H54 (cell line): ENCODE data around the gene GRN.
A peak's percentile ranks its signal among the peaks of the same experiment; 100 is the strongest.
"Not testable (repeated sequence)": the region's sequence is repeated elsewhere in the genome, so short reads cannot be mapped to it uniquely, and the experiment has no call there.

Source experiments
- DNase-seq: peaks from one replicate; pipeline ENCODE4 v3.0.0; 2011; ENCODE audit warnings: low spot score, mixed read lengths; ENCODE audit not compliant: insufficient read length
- FAIRE-seq: peaks from 3 replicates; lab custom pipeline; 2011; peaks lifted over from hg19 to GRCh38; lab: Jason Lieb, UNC
- POLR2A ChIP-seq: IDR thresholded peaks from 2 replicates; pipeline ENCODE4 v1.6.1; 2011; ENCODE audit warnings: low read depth, mild to moderate bottlenecking, low read length

GRN gene

DNA sequence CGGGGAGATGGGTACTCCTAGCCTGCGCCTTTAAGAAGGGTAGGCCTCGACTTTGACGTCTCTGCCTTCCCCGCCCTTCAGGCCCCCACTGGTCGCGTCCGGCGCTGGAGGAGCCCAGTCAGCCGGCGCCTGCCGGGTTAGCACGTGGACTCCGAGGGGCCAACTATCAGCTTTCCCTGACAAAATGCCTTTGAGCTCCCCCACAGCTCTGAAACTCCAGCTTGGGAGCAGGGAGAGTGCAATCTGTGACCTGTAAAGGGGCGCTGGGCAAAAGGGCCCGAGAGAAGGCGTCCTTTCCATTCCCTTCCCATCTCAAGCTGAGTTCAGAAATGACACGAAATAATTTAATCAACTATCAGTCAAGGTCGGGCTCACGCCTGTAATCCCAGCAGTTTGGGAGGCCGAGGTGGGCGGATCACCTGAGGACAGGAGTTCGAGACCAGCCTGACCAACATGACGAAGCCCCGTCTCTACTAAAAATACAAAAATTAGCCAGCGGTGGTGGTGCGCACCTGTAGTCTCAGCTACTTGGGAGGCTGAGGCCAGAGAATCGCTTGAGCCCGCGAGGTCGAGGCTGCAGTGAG, 18.1 kb upstream of the GRN start:
- FAIRE-seq (no peak), DNase-seq (peak; percentile 97)
- 0 out of 2 replicates have a peak, but pooled peaks have one; percentile 3 for TF ChIP-seq POLR2A

DNA sequence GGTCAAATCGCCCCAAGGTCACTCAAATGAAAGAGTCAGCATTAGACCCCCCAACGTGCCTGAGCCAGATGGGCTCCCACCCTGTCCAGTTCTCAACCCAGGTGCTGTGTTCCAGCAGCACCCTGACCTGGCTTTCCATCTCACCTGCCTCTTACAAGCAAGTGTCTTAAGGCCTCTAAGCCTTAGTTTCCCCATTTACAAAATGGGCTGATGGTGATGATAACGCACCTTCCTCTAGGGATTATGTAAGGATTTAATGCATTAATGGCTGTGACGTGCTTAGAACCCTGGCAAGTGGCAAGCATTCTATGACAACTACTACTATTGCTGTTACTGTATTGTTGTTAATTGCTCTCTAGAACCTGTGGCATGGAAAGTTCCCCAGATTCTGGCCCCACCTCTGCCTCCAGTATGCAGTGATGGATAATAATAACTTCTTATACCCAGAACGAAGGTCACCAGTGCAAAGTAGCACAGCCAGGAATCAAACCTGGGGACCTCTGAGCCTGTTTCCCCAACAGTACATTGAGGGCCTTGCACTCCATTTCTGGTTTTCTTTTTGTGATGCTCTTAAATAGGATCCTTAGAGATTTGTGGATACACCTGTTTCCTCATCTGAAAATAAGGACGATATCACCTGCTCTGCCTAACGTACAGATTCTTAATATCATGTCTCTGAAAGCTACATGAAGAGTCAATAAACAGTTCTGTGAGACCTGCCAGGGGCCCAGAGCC, 17.2 kb upstream of the GRN start:
- no peak for DNase-seq
- FAIRE-seq, result no peak
- TF ChIP-seq POLR2A, result no peak

DNA sequence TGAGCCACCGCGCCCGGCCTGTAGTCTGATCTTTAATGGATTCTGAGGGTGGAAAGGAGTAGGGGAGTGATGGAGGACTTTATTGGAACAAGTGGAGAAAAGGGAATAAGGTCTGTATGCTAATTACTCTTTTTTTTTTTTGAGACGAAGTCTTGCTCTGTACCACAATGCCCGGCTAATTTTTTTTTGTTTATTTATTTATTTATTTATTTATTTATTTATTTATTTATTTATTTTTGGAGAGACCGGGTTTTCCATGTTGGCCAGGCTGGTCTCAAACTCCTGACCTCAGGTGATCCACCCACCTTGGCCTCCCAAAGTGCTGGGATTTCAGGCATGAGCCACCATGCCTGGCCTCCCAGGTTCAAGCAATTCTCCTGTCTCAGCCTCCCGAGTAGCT, 15.6 kb upstream of the GRN start:
- DNase-seq, FAIRE-seq: not testable (repeated sequence)

DNA sequence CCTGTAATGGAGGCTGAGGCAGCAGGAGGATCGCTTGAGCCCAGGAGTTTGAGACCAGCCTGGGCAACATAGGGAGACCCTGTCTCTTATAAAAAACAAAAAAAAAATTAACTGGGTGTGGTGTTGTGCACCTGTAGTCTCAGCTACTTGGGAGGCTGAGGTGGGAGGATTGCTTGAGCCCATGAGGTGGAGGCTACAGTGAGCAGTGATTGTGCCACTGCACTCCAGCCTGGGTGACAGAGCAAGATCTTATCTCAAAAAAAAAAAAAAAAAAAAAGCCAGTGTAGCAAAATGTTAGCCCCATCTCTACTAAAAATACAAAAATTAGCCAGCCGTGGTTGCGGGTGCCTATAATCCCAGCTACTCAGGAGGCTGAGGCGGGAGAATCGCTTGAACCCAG, 14.8 kb upstream of the GRN start:
- not testable (repeated sequence) for FAIRE-seq, DNase-seq

DNA sequence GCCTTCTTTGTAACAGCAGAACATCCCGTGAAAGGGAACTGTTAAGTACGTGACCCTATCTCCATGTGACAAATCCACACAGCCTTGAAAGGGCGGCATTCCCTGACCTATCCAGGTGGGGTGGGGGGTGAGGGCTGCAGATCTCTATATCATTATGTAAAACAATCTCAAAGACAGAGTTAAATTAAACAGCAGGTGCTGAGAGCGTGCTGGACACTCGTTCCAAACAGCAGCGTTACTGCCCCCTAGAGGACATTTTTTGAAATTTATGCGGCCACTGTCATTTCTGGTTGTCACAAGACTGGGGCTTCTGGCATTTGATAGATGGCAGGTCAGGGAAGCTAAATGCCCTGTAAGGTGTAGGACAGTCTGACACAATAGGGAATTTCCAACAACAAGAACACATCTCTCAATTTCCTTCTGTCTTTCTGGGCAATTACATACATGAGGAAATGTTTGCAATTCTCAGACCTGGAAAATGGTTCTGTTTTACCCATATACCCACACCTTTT, 13.8 kb upstream of the GRN start:
- FAIRE-seq, result no peak
- TF ChIP-seq POLR2A, result no peak
- DNase-seq, result no peak

DNA sequence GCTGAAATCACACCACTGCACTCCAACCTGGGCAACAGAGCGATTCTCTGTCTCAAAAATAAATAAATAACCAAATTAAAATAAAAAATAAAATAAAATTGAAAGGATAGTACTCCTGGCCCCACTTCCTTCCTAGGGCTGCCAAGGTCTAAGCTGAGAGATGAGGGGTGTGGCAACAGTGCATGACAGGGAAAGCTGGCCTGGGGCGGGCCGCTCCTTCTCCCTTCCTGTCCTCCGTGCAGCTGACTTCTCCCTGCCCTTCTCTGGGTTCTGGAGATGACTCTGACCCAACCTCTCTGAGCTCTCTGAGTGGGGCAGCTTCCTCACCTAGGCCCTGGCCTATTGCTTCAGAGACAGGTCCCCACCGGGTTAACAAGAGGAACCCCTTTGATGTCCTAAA, 11.7 kb upstream of the GRN start:
- no peak for FAIRE-seq
- DNase-seq, result no peak
- no peak for TF ChIP-seq POLR2A

DNA sequence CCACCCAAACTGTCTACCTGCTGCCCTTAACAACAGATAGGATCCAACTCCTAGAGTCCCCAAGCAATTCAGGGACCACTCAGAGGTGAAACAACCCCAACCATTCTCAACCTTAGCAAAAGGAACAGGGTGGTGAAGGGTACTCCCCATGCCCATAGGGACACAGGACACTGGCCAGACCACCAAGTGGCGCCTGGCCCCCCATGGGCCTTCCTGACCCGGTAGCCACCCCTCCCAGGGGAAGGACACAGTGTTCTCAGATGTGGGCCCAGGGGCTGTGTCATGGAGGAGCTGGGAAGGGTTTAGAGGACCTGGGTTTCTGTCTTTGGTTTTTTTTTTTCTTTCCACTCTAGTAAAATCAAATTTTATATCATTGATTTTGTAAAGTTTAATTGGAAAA, 10.8 kb upstream of the GRN start:
- no peak for TF ChIP-seq POLR2A
- FAIRE-seq (no peak), DNase-seq (no peak)

DNA sequence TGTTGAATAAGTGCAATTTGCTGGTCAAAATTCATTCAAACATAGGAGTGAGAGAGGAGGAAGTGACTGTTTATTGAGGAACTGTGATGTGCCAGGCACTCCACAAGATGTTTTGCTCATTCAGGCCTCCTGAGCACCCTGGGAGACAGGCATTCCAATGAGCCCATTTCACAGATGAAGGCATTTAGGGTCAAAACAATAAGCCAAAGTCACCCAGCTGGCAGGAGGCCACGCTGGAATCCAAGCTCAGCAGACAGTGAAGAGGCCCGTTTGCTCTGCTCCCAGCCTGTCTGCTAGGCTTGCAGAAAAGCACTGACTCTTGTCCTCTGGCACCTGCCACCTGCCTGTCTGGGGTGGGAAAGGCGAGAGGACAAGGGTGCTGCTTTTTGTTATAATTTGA, 10.4 kb upstream of the GRN start:
- FAIRE-seq (no peak), DNase-seq (no peak)
- no peak for TF ChIP-seq POLR2A

DNA sequence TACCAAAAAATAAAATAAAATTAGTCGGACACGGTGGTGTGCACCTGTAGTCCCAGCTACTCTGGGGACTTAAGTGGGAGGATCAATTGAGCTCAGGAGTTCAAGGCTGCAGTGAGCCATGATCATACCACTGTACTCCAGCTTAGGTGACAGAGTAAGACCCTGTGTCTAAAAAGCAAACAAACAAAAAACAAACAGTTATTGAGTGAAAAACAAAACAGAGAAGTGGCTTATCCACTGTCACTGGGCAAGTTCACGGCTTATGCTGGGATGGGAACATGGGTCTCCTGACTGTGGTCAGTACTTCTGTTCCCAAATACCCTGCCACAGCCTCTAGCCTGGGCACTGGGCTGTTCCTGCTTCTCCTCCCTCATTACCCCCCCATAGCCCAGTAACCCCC, 9.5 kb upstream of the GRN start:
- DNase-seq (no peak), FAIRE-seq (no peak)
- no peak for TF ChIP-seq POLR2A

DNA sequence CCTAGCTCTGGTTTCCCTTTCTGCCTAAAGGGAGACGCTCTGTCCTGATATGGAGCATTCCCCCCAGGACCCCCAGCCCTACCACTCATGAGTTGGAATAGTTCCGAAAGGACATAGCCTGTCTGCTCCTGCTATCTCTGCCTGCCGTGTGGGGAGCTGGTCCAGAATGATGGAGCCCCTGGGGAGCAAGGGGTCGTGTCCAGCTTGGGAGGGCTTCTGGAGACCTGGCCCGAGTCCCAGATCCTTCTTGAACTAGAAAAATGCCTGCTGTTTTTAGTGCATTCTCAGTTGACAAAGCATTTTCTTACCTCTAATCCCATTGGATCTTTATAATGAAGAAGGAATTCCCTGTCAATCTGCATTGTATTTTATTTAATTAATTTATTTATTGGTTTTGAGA, 9.1 kb upstream of the GRN start:
- no peak for FAIRE-seq
- no peak for DNase-seq
- no peak for TF ChIP-seq POLR2A

DNA sequence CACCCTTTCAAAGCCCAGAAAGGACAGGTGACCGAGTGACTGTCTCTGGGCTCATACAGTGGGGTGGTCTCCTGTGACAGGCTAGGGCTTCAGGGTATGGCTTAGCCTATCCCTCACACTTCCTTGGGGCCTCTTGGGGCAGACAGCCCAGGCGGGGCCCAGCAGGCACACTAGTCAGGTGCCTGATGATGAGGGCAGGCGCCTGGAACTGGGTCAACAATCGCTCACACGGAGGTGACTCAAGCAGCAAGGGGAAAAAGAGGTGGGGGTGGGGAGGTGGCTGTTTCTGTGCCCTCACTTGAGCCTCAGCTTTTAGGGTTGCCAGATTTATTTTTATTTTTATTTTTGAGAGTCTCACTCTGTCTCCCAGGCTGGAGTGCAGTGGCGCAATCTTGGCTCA, 6.4 kb upstream of the GRN start:
- DNase-seq, result no peak
- FAIRE-seq, result no peak
- no peak for TF ChIP-seq POLR2A

DNA sequence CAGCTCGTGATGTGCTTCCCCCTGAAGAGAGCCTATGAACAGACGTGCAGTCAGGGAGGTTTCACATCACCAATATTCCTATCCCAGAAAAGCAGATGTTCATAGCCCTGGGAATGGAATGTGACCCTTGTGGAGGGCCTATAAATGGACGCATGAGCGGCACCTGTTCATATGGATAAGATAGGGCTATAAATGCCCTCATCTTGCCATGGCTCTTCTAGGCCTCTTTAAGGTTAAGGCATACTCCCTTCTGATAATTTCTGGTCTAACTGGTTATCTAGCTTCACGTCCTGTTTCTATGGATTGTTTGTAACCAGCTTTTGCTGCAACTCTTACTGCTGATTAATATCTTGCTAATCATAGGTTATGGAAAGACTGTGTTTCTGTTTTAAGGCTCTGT, 4.5 kb upstream of the GRN start:
- FAIRE-seq, DNase-seq: not testable (repeated sequence)

DNA sequence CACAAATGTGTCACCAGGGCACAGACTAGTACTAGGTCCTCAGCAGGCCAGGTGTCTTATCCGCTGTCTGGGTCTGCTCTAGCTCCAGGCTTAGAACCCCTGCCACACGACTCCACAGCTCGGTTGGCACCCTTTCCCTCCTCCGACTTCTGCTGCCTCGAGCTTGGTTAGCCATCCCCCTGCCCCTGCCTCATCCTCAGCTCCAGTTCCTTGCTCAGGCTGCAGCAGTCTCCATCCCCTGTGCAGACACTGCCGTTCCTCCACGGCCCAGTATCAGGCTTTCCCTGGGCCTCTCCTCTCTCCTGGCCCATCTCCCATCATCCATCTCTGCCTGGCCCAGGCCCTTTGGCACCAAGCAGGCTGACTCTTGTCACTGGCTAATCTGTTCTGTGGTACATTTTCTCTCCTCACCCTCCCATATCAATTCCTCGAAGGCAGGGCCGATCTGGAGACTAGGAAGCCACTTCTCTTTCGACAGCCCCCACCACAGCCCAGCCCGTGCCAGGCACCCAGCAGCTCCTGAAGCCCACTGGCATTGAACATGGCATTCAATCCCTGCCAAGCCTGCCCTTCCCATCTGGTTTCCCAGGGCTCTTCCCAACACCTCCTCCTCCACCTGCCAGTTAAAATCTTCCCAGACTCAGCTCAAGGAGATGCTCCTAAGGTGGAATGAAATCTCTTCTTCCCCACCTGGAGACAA, 1.4 kb upstream of the GRN start:
- FAIRE-seq, result no peak
- DNase-seq, result no peak

DNA sequence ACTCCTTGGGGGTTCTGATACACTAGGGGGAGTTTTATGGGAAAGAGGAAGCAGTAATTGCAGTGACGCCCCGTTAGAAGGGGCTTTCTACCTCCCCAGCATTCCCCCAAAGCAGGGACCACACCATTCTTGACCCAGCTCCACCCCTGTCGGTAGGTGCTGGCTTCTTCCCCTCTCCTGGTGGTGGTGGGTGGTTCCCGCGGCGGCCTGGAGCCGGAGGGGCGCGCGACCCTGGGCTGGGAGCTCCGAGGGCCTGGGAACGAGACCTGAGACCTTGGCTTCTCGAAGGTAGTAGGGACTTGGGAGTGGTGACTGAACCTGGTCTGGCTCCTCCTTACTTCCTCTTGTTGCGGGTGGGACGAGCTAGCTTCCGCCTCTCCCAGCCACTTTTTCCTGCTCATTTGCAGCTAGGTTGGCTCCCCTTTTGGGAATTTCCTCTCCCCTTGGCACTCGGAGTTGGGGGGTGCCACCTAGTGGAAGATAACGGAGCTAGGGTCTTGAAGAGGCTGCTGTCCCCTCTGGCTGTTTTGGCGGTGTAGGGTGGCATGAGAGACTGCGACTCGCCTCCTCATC, 438 bp downstream of the GRN start:
- no peak for DNase-seq

More for the DNA sequence above, 1.4 kb upstream of the GRN start:
- TF ChIP-seq POLR2A, result no peak

More for the DNA sequence above, 438 bp downstream of the GRN start:
- FAIRE-seq, result no peak
- TF ChIP-seq POLR2A, result no peak
